HepG2 (cell line): Measurements from ENCODE around the gene MUC6. TPM values are rescaled to one million over a fixed set of nuclear protein-coding genes. Genes with fewer than 3 reads are reported as not detected.

ENCODE experiments used
- HDAC6 ChIP-seq: fragments of 200-600 bp; sonication (generic); IDR thresholded peaks from 2 replicates; pipeline ENCODE4 v1.7.0; 2017; ENCODE audit warnings: mild to moderate bottlenecking, antibody characterized with exemption, low read length, low read depth
- KDM4B ChIP-seq: sonication (generic); formaldehyde crosslinking; IDR thresholded peaks from 2 replicates; pipeline ENCODE4 v1.4.0; 2020; ENCODE audit warnings: missing genetic modification reagents
- KLF15 ChIP-seq: sonication (generic); formaldehyde crosslinking; IDR thresholded peaks from 2 replicates; pipeline ENCODE4 v1.8.1; 2023; ENCODE audit warnings: borderline replicate concordance, mild to moderate bottlenecking, inconsistent platforms, missing genetic modification reagents, mixed read lengths
- PBX3 ChIP-seq: sonication (generic); formaldehyde crosslinking; IDR thresholded peaks from 2 replicates; pipeline ENCODE4 v1.8.1; 2023; ENCODE audit warnings: missing genetic modification reagents, inconsistent platforms, borderline replicate concordance
- RAD21 ChIP-seq: fragments of 450-650 bp; formaldehyde crosslinking; IDR thresholded peaks from 2 replicates; pipeline ENCODE4 v1.5.0; 2020; ENCODE audit warnings: mild to moderate bottlenecking
- RNF219 ChIP-seq: sonication (generic); formaldehyde crosslinking; IDR thresholded peaks from 2 replicates; pipeline ENCODE4 v1.5.0; 2020; ENCODE audit warnings: mild to moderate bottlenecking, missing genetic modification reagents
- TBX3 ChIP-seq: fragments of 450-650 bp; IDR thresholded peaks from 2 replicates; pipeline ENCODE4 v1.6.1; 2017; ENCODE audit warnings: antibody characterized with exemption, mild to moderate bottlenecking, inconsistent platforms, borderline replicate concordance
- polyA plus RNA-seq, 8 experiments: library from polyadenylated mRNA; depleted of rRNA in 3 of 8; stranded (reverse) in 7 of 8; unstranded in 1 of 8; fragments of >200 nt; fragmentation: Illumina TruSeq in 4 of 8; extraction: Trizol in 4 of 8; gene quantifications; 2 replicates each; pipeline versions ENCODE4 v1.2.1 to v1.2.3, GENCODE V29; 2011 to 2016; ENCODE audit warnings: low read depth in 4 of 8, missing spikeins in 1 of 8, mixed read lengths in 1 of 8; ENCODE audit not compliant: insufficient read depth in 1 of 8
- total RNA-seq, 5 experiments: library from RNA; depleted of rRNA; stranded (reverse); fragments of >200 nt; fragmentation: Illumina TruSeq; extraction: Trizol; gene quantifications; 2 replicates each; pipeline ENCODE4 v1.2.3, GENCODE V29; 2016; ENCODE audit warnings: low read depth in 1 of 5
- TF ChIP-seq, protein P1 (sequence below): sonication (generic); formaldehyde crosslinking; IDR thresholded peaks from 2 replicates; pipeline ENCODE4 v1.4.0; 2020; ENCODE audit warnings: missing genetic modification reagents

The MUC6 gene
- total and polyA plus RNA-seq, 2 of the 13 experiments (the other 11 are each of a cell fraction or from before 2014, with no cell fraction given), result not detected

DNA sequence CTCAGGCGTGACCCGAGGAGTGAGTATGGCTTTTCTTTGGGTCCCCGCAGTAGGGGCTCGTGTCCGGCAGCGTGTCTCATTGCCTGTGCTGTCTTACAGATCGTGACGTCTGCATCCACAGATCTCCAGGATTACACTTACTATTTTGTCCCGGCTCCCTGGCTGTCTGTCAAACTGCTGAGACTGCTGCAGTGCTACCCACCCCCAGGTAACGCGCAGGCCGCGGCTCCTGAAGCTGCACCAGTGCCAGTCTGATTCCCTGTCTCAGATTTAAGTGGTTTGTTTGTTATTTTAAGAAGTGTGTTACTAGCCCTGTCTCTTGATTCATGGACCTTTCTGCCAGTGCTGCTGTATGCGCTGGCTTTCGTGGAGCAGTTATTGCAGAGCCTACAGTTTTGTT lies 52.0 kb downstream of the MUC6 start (continued):
- no peak for TF ChIP-seq RNF219 (CRISPR knock-in tag)
- TF ChIP-seq PBX3 (CRISPR knock-in tag), result no peak
- TF ChIP-seq TBX3, result no peak
- TF ChIP-seq, protein P1, sequence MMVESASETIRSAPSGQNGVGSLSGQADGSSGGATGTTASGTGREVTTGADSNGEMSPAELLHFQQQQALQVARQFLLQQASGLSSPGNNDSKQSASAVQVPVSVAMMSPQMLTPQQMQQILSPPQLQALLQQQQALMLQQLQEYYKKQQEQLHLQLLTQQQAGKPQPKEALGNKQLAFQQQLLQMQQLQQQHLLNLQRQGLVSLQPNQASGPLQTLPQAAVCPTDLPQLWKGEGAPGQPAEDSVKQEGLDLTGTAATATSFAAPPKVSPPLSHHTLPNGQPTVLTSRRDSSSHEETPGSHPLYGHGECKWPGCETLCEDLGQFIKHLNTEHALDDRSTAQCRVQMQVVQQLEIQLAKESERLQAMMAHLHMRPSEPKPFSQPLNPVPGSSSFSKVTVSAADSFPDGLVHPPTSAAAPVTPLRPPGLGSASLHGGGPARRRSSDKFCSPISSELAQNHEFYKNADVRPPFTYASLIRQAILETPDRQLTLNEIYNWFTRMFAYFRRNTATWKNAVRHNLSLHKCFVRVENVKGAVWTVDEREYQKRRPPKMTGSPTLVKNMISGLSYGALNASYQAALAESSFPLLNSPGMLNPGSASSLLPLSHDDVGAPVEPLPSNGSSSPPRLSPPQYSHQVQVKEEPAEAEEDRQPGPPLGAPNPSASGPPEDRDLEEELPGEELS (CRISPR knock-in tag), result no peak
- no peak for TF ChIP-seq KLF15 (CRISPR knock-in tag)
- no peak for TF ChIP-seq RAD21
- no peak for TF ChIP-seq KDM4B (CRISPR knock-in tag)
- TF ChIP-seq HDAC6, result no peak
